Stimulated activated CD4-positive, alpha-beta T cell treated with anti-CD3 and anti-CD28 coated beads, TNF-alpha, amount 100 ng/mL, for 1 hour (primary cell): Measurements from ENCODE around the gene DIP2B.
"Not testable (repeated sequence)": the region's sequence is repeated elsewhere in the genome, so short reads cannot be mapped to it uniquely, and the experiment has no call there.

Source experiments
- DNase-seq, 3 donors: peaks; one replicate each; pipeline ENCODE4 v3.0.0-alpha.2; 2020; ENCODE audit warnings: low read depth in 3 of 3, low spot score in 1 of 3

The DIP2B gene

DNA sequence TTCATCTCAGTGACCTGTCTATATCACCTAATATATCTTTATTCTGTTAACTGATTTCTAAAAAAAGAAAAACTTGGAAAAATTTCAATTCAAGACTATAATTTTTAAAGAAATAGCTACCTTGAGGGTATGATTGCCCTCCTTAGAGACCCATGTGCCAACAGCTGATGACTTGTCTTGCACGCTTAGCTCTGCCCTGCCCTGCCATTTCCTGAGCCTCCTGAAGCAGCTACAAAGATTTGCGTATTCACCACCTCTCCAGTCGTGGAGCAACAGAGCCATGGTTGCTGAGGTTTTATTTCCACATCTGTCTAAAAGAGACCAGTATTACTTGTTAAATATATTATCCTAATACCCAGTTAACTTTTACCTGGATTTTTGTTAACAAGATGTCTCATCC, 167.4 kb downstream of the DIP2B start:
- DNase-seq: no peak

DNA sequence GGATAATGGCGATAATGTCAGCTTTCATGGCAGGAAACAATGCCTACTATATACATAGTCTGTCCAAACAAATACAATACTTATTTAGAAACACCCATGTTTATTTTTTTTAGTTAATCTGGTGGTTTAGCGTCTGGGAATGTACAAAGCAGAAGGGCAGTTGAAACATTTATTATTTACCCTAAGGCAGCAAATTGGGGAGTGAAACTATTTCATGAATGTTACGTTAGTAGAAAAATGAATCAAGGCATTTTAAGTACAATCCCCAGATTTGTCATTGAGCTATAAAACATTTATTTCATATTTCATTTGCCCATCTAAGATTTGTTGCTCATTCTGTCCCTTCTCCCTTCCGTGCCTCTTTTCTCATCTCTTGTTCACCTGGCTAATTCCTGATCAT, 172.0 kb downstream of the DIP2B start:
- no peak for DNase-seq

GRCh38 chr12:50677858-50678257, 173.1 kb downstream of the DIP2B start:
- no peak for DNase-seq

GRCh38 chr12:50678650-50679365, 174.0 kb downstream of the DIP2B start:
- DNase-seq: no peak

GRCh38 chr12:50679612-50680011, 174.8 kb downstream of the DIP2B start:
- no peak for DNase-seq

- DNase-seq: not testable (repeated sequence)
Observed at GRCh38 chr12:50681064-50681463, 176.3 kb downstream of the DIP2B start.

DNA sequence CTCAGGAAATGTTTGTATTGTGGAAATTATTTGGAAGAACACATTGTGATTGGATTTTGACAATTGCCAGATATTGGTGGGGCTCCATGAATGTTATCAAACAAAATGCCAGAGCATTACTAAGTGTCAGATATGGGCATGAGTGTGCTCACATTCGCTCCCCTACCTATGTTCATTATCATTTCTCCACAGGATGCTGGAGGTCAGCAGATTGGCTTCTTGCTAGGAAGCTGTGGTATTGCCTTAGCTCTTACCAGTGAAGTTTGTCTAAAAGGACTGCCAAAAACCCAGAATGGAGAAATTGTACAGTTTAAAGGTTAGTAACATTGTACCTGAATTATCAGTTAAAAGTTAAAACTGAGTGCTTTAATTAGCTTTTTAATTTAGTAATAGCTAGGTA, 180.9 kb downstream of the DIP2B start:
- DNase-seq: no peak

- DNase-seq: no peak
Observed at GRCh38 chr12:50686406-50686805, 181.6 kb downstream of the DIP2B start.

GRCh38 chr12:50686976-50687375, 182.2 kb downstream of the DIP2B start:
- DNase-seq: no peak

- DNase-seq: no peak
Observed at GRCh38 chr12:50689437-50689836, 184.7 kb downstream of the DIP2B start.

GRCh38 chr12:50690925-50691324, 186.1 kb downstream of the DIP2B start:
- DNase-seq: no peak

DNA sequence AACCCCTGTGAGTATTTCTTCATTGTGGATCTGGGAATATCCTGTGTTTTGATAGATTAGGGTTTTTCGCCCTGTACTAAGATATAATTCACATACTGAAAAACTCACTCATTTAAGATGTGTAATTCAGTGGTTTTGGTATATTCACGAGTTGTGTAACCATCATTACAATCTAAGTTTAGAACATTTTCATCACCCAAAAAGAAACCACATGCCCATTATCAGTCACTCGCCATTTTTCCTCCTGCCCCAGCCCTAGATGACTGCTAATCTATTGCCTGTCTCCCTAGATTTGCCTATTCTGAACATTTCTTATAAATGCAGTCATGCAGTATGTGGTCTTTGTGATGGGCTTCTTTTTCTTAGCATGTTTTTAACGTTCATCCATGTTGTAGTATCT, 191.2 kb downstream of the DIP2B start:
- DNase-seq: no peak

GRCh38 chr12:50696931-50697330, 192.1 kb downstream of the DIP2B start:
- no peak for DNase-seq

GRCh38 chr12:50699154-50699553, 194.4 kb downstream of the DIP2B start:
- DNase-seq: no peak

- DNase-seq: no peak
Observed at GRCh38 chr12:50699940-50700339, 195.2 kb downstream of the DIP2B start.

DNA sequence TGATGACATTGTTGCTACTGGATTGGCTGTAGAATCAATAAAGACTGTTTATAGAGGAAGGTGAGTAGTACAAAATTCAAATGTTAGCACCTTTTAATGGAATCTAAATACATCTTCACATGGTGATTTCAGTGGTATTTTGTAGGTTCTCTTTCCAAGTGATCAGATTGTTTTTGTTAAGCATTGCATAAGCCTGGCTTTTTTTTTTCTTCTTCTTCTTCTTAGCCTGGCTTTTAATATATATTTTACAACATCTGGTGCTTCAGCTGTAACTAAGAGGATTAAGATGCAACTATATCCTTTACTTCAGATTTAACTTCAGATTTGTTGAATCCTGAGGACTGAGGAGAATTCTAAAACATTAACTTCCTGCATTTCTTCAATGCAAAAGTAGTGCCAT, 201.8 kb downstream of the DIP2B start:
- DNase-seq: no peak

DNA sequence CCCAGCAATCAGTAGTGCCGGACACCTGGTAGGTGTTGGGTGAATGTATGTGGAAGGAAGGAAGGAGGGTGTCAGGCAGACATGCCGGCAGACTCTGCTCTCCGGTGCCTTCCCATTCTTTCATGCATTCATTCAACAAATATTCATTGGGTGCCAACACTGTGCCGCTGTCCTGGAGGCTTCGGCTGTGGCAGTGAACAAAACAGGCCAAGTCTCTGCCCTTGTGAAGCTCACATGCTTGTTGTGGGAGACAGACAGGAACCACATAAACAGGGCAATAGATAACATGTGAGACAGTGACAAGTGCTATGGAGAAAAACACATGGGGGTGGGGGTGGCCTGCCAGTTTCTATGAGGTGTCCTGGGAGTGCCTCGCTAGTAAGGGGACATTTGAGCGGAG, 202.6 kb downstream of the DIP2B start:
- no peak for DNase-seq

- DNase-seq: no peak
Observed at GRCh38 chr12:50708631-50709030, 203.8 kb downstream of the DIP2B start.

DNA sequence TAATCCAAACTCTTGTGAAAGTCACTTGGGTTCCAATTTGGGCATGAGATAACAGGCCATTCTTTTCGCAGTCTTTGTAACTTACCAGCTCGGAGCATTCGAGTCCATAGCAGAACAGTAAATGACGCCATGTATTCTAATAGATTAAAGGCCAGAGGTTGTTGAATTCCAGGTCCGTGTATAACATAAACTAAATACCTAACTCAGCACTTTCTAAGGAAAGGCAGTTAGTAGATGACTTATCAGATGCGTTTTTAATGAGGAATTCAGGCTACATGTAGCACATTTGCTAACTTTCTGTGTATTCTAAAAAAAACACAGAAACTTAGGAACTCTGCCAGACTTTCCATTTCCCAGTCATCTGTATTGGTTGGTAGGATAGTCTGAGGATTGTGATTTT, 206.3 kb downstream of the DIP2B start:
- DNase-seq: no peak

- DNase-seq: no peak
Observed at GRCh38 chr12:50715174-50715573, 210.4 kb downstream of the DIP2B start.

DNA sequence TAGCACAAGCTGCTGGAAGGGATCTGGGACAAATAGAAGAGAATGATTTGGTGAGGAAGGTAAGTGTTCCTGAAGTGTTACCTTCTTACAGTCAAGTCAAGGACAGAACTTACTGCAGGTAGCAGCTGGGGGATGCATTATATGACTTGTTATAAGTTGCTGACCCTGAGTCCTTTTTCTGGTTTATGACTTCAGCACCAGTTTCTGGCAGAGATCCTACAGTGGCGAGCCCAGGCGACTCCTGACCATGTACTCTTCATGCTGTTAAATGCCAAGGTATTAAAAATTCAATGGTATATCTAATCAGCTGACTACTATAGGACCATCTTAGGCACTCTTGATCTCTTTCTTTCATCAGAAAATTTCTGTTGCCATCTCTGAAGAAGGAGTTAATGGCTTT, 214.0 kb downstream of the DIP2B start:
- no peak for DNase-seq

- DNase-seq: no peak
Observed at GRCh38 chr12:50720085-50720484, 215.3 kb downstream of the DIP2B start.

- no peak for DNase-seq
Observed at GRCh38 chr12:50720501-50720900, 215.7 kb downstream of the DIP2B start.

GRCh38 chr12:50723865-50724264, 219.1 kb downstream of the DIP2B start:
- DNase-seq: no peak
